Retina (tissue), 1 donor: ENCODE data around the gene SIPA1L3.

Experiments
- DNase-seq: peaks from one replicate; pipeline ENCODE4 v3.0.0-alpha.2; 2016

SIPA1L3 gene

DNA sequence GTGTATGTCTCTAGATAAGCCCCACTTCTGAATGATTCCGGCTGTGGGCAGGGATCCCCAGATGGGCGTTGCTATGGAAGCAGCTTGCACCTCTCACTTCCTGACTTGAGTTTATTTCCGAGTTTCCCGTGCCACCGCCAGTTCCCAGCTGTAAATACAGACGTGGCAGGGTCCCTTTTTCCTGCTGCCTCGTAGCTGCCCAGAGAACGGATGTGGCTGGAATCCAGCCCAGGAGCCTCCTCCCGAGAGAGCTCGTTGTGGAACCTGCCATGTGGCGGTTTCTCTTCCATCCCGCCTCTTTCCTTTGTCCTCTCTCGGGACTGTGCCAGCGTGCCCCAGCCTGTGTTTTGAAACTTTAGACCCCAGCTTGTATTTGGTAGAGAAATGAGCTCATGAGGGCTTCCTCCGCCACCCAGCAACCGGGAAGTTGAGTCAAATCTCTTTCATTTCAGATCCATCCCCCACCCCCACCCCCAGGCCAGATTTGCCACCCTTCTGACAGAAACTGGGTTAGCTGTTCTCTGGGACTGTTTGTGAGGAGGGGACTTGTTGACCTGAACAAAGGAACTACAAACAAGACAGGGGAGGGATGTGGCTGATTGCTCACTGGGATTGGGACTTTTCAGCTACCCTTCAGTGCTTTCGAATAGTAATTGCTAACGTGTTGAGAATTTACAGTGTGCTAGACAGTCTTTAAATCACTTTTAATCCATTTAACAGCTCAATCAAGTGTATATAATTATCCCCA is 96.6 kb downstream of the SIPA1L3 start:
- peak; percentile 82 for DNase-seq

DNA sequence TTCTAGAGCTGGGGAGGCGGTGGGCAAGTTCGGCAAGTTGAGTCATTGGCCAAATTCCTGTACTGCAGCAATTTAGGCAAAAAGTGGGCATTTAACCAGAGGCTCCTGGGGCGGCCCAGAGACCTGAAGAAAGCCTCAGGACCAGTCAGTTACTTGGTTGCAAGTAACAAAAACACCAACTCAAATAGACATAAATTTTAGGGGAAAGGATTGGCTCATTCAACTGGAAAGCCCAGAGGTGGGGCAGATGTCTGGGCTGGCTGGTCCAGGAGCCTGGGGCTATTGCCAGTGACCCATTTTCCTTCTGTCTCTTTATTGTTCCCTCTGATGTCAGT is 97.1 kb downstream of the SIPA1L3 start:
- no peak for DNase-seq

DNA sequence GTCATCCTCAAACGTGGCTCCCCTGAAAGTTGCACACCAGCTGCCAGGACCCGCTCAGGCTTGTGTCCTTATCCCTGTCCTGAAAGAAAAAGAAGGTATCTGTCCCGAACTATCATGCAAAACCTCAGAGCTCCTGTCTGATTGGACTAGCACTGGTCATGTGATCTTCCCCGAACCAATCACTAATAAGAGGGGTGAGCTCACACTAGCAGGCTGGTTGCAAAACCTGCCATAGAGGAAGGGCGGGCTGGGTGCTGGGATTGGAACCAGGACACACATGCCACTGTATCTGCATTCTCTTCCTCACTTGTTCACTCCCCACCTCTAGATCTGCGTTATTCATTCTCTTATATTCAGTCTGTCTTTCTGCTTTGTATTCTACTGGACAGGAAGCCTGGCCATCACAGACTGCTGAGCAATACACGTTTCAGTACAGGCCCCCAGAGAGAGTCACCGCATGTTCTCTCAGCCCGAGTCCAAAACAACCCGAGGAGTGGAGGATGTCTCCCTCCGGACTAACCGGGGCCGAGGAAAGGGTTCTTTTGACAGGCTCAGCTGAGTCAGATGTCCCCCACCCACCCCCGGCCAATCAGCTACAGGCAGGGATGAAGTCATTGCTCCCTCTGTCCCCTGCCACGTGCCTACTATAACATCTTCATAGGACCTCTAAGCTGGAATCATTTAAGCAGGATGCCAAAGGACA is 97.7 kb downstream of the SIPA1L3 start:
- peak; percentile 92 for DNase-seq

DNA sequence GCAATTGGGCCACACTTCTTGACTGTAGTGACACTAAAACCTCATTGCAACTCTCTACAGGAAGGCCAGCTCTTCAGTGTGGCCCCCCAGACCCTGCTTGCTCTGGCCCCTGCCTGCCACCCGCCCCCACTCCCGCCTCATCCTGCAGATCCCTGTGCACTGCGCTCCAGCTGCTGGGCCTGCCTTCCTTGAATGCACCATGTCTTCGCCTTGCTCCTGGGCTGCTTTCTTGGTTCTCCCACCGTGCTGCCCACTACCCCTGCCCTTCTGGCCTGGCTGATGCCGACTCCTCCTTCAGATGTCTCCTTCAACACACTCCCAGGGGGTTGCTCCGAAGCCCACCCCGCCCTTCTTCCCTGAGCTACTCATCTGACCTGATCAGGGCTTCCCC is 98.2 kb downstream of the SIPA1L3 start:
- no peak for DNase-seq

DNA sequence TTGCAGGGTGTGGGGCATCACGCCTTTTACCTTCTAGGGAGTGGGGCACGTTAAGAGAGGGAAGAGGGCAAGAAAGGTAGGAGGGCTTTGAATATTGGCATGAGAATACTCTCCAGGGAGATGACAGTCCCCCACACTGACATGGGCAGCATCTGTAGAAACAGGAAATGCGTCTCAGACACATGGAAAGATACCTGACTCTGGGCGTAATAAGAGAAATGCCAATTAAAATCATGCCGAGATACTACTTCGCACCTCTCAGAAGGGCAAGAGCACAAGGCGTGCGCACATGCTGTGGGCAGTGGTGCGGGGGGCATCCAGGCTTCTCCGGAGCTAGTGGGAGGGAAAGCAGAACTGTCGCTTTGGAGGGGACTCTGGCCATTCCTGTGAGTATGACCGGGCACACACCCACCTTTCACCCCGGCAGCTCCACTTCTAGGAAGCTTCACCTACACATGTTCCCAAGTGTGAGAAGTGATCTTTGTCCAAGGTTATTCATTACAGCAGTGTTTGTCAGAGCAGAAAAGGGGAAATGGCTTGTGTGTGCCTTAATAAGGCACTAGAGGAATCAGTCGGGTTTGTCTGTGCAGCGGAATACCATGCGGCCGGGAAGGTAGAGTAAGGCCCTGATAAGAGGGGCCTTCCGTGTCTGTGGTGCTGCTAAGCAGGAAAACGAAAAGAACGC is 99.5 kb downstream of the SIPA1L3 start:
- no peak for DNase-seq

DNA sequence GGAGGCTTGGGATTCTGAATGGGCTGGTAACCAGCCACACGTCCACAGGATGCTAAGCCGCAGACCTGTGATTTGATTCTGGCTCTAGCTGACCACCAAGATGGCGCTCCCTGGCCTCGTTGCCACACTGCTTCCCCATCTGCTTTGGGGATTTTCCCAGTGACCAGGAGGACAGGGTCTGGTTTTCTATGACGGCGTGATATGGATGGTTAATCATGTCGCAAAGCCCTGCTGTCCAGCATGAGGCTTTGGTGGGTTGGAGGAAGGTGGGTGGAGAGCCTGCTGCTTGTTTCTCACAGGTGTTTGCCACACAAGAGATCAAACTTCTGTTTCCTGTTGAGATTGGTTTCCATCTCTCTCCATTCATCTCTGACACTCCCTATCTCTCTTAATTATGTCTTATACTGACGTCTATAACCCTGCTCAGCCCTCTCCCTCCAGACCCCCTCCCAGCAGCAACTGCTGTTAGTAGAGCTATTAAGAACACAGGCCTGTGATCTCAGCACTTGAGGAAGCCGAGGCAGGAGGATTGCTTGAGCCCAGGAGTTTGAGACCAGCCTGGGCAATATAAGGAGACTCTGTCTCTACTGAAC is 102.7 kb downstream of the SIPA1L3 start:
- DNase-seq = no peak

DNA sequence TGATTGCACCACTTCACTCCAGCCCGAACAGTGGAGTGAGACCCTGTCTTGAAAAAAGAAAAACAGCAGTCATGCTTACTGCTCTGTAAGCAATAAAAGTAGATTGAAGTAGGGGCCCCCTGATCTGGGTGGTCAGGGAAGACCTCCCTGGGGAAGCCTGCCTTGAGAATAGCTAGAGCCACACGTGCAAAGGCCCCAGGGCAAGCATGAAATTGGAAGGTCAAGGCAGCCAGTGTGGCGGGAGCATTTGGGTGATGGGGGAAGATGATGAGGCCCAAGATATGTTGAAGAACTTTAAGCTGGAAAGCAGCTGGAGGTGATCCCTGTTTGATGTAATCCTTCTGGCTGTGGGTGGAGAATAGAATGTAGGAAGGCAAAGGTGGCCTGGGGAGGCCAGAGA is 104.4 kb downstream of the SIPA1L3 start:
- no peak for DNase-seq

DNA sequence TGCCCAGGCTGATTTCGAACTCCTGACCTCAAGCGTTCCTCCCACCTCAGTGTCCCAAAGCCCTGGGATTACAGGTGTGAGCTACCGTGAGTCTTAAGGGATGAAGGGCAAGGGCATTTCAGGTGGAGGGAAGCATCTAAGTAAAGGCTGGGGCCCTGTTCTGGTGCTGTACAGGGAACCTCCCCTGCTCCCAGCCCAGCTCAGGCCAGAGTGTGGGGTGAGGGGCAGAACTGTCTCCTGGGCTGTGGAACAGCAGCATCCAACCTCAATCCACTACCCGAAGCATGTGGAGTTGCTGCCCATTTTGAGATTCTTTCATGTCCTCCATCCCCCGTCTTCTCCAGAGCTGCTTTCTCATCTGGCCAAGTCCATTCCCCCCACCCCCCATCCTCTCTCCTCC is 105.3 kb downstream of the SIPA1L3 start:
- no peak for DNase-seq

DNA sequence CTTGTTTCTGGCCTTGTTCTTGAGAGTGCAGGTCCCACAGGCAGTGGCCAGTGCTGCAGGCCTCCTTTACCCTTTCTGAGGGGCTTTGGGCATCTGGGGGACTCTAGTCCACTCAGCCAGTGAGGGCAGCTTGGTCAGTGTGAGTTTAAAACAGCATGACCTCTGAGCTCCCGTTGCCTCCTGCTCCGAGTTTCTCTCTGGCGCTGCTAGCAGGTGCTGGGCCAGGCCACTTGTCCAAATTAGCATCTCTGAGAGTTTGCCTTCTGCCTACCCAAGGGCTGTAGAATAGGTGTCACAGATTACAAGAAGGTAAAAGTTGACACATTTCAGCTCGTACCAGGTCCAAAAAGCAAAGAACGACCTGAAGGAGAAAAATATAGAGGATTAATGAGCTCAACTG is 105.9 kb downstream of the SIPA1L3 start:
- no peak for DNase-seq

DNA sequence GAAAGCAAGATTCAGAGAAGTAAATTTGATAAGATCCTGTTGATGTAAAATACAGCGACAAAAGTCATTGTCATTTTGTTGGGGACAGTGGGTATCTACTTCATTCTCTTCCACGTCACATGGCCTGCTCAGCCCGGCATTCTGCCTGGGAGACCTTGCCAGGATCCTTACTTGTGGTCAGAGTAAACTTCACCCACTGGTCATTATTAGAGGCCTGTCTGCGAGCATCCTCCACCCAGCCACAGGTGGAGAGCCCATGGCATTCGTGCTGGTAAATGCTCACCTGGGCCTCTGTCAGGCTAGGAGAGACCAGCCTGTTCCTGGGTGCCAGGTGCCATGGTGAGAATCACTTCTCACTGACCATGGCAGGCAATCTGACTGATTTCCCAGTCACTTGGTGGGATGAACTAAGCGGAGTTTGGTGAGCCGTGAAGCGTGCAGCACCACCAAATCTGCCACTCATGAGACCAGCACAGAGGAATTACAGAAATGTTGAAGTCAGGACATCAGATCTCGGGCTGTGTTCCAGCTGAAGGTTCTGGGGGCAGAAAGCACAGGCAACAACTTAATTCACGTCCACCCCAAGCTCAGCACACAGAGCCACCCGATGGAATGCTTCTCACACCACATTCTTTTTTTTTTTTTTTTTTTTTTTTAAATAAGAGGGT is 107.0 kb downstream of the SIPA1L3 start:
- DNase-seq = no peak

DNA sequence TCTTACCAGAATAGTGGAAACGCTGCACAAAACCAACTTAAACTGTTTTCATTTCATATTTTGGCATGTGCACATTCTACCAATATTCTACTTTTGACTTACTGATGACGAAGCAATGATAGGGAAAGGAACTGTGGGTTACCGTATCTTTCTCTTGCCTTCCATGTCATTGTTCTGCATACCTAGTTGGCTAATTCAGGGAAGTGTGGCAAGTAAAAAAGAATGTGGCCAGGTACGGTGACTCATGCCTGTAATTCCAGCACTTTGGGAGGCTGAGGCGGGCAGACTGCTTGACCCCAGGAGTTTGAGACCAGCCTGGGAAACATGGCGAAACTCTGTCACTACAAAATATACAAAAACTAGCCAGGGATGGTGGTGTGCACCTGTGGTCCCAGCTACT is 108.2 kb downstream of the SIPA1L3 start:
- no peak for DNase-seq

DNA sequence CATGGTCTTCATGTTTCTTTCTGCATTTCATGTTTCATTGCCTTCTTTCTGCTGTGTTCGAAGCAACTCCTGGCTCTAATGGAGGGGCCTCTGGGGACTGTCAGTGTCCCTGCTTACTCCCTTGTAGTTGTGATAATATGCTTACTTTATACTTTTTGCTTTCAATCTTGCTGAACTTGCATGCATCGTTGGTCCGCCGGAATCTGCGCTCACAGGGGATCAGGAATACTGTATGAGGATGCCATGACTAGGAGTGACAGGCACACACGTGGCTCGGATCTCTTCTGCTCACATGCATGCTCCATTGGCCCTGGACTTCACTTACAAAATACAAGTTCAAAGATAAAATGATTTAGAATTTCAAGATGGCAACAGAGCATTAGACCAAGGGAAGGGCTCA is 108.8 kb downstream of the SIPA1L3 start:
- peak; percentile 68 for DNase-seq

DNA sequence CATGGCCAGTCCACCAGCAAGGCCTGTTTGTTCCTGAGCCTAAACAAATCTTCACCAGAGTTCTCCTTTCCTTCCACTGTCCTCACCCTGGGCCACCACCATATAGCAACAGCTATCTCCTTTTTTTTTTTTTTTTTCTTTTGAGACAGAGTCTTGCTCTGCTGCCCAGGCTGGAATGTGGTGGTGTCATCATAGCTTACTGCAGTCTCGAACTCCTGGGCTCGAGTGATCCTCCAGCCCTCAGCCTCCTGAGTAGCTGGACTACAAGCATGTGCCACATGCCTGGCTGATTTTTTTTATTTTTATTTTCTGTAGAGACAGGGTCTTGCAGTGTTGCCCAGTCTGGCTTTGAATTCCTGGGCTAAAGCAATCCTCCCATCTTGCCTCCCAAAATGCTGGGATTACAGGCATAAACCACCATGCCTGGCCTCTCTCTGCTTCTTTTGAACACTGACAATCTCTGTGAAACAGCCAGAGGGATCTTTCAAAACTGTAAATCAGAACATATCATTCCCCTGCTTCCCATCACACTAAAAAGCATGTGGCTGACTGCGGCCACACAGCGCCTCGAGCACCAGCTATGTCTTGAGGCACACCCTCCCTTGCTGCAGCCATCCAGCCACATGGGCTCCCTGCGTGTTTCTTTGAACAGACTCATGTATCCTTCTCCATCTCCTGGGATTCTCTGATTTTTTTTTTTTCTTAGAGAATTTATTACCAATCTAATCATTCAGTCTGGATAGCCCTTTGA is 110.6 kb downstream of the SIPA1L3 start:
- DNase-seq = no peak

DNA sequence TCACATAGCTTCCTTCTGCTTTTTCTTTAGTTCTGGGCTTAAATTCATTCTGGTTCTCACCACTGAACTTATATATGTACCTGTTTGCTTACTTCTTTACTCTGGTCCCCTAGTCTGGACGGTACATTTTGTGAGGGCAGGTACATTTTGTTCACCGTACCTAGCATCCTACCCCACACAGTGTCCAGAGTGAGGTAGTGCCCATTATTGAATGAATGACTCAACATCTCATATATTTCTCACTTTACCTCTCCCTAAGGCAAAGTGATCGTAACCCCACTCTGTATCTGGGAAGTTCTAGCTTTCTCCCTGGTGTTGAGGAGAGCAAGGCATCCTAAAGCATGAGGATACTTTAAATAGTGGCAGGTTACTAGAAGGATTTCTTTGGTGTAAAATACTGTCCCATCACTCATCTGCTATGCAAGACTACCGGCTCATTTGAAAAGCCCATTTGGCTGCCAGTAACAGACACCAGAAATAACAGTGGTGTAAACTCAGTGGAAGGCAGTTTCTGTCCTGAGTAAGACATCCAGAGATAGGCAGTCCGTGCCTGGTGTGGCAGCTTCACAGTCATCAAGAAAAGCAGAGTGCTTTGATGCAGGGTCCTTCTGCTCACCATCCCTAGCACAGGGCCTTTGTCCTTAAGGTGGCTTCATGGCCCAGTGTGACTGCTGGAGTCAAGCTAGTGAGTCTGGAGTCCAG is 111.8 kb downstream of the SIPA1L3 start:
- DNase-seq = no peak

DNA sequence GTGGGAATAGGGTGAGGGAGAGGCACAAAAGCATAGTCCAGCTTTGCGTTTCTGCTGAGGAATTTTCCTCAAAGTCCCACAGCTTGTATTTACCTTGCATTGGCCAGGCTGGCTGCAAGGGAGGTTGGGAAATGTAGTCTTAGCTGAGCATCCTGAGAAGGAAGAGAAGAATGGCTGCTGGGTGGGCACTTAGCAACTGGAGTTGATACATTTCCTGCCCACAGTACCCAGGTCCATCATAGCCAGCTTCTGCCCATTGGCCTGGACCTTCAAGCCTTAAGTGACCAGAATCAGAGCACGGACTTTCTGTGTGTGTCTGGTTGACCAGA is 112.4 kb downstream of the SIPA1L3 start:
- no peak for DNase-seq

DNA sequence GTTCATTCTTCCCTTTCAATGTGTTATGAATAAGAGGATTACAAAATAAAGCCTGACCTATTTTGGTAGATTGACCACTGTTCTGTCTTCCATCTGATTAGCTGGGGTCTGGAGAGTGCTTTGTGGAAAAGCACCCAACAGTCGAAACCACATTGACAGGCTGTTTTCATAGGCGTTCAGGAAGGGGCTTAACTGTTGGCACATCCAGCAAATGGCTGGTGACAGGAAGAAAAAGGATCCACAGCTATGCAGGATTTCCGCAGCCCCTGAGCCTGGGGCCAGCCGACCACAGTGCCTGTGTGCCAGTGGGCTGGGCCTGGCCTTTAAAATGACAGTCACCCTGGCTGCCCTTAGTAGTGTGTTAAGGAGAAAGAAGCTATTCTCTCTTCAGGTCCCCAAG is 113.3 kb downstream of the SIPA1L3 start:
- peak; percentile 76 for DNase-seq

DNA sequence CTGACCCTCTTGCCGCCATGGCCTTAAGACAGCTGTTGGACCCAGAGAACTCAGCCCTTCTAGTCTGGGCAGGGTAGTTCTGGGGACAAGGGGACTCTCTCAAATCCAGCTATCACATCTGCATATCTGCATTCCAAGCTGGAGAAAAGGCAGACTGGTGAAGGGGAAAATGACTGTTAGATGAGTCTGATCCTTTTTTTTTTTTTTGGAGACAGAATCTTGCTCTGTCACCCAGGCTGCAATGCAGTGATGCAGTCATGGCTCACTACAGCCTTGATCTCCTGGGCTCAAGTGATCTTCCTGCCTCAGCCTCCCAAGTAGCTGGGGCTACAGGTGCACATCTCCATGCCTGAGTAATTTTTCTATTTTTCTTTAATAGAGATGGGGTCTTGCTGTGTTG is 114.3 kb downstream of the SIPA1L3 start:
- no peak for DNase-seq

DNA sequence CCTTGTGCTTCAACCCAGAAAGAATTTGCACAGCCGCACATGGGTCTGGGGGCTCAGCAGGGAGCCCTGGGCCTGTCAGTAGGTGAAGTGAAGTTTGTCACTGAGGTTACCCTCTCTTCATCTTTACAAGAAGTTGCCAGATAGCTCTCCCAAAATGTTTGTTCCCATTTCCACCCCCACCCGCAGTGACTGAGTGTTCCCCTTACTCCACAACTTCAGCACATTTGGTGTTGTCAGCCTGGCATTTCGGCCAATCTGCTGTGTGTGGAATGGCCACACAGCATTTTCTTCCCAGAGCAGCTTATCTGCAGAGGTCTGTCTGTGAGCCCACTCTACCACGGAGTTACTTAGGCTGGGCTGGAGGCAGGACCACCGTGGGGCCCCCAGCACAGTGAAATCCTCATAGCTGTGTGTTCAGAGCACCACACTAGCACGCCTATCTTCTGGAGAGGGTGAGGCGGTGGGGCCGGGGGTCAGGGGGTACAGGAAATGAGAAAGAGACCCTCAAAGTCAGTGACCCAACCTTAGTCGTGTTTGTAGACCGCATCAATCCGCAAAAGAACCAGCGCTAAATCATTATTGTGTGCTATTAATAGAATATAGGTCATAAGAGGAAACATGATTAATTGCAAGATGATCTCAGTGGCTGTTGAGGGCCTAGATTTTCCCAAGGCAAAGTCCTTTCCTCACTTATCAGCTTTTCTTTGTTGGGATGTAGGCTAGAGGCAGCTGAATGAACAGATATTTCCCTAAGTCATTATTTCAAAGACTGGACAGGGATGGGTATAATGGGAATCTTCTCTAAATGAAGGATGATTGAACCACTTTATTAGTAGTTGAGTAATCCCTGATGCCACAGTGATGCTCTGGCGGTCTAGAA is 116.0 kb downstream of the SIPA1L3 start:
- peak; percentile 66 for DNase-seq

DNA sequence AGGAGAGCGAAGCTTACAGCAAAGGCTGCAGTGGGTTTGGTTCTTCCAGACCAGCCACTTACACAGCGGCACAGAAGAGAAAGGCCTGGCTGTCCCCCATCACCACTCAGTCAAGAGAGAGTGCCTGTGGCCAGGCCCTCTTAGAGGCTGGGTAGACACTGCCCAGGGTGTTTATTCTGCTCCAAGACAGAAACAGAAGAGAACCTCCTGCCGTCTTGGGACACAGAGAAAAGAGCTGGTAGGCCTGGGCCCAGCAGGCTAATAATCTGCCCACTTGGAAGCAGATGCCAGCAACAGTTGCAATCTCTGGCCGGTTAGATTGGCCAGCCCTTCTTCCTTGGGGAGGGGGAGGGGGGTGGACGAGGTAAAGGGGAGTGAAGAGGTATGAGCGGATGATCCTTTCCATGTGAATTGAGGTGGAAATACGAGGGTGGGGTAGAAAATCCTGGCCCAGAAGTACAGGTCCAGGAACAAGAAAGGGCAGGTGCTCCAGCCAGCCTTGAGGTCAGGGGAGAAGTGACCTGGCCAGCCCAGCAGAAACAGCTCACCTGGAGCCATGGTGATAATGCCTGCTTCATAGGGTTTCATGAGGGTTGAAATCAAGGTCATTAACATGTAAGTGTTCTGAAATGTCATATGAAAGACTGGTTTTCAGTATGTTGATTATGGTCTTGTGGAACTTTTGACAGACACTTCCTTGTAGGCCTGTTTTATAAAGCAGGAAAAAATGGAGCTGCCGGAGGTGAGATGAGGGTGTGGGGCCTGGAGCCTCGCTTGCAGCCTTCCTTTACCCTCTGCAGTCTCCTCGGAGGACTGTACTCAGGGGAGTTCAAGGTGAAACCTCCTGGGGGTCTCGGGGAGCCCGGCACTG is 116.9 kb downstream of the SIPA1L3 start:
- DNase-seq = no peak
